Heart right ventricle (tissue), 16 donors: Measurements from ENCODE around the gene PDE3B. TPM values are rescaled to one million over a fixed set of nuclear protein-coding genes. Genes with fewer than 3 reads are reported as not detected.

Experiments used
- ATAC-seq, 8 donors: fragments of 200-7000 bp; cut with Tn5 transposase; one replicate each; pipeline ENCODE4 v1.9.1; 2020; ENCODE audit warnings: mild to moderate bottlenecking in 8 of 8, moderate library complexity in 8 of 8, moderate number of reproducible peaks in 1 of 8
- DNase-seq, 2 donors: peaks; one replicate each; pipeline ENCODE4 v3.0.0-alpha.2; 2020
- H3K27ac ChIP-seq, 10 donors: fragments of 200-600 bp; sonication (generic) in 2 of 10; one replicate each; pipeline versions ENCODE4 v1.5.0 to v1.8.0; 2020 to 2022; ENCODE audit warnings: mild to moderate bottlenecking in 3 of 10
- H3K27me3 ChIP-seq, 7 donors: fragments of 200-600 bp; one replicate each; pipeline ENCODE4 v1.8.0; 2021 to 2022; ENCODE audit warnings: mild to moderate bottlenecking in 2 of 7
- H3K36me3 ChIP-seq, 9 donors: fragments of 200-600 bp; sonication (generic) in 1 of 9; one replicate each; pipeline versions ENCODE4 v1.5.0 to v1.8.0; 2020 to 2022; ENCODE audit warnings: mild to moderate bottlenecking in 2 of 9
- H3K4me1 ChIP-seq, 9 donors: fragments of 200-600 bp; sonication (generic) in 1 of 9; one replicate each; pipeline versions ENCODE4 v1.5.0 to v1.8.0; 2020 to 2022; ENCODE audit warnings: mild to moderate bottlenecking in 4 of 9
- H3K4me3 ChIP-seq, 10 donors: fragments of 200-600 bp; sonication (generic) in 2 of 10; one replicate each; pipeline versions ENCODE4 v1.5.0 to v1.8.0; 2020 to 2022; ENCODE audit warnings: mild to moderate bottlenecking in 7 of 10, moderate library complexity in 2 of 10
- H3K9me3 ChIP-seq, 11 donors: fragments of 200-600 bp in 10 of 11; sonication (generic) in 2 of 11; one replicate each; pipeline versions ENCODE4 v1.5.0 to v1.8.0; 2013 to 2022; ENCODE audit warnings: mild to moderate bottlenecking in 2 of 11, control low read depth in 1 of 11, moderate library complexity in 1 of 11
- CTCF ChIP-seq, 9 donors: fragments of 200-600 bp; sonication (generic) in 2 of 9; IDR thresholded peaks; one replicate each; pipeline versions ENCODE4 v1.5.0 to v1.8.0; 2021 to 2022; ENCODE audit warnings: antibody characterized with exemption in 9 of 9, mild to moderate bottlenecking in 5 of 9, moderate library complexity in 1 of 9
- WGBS, 2 donors: extraction: QIAGEN DNeasy Blood & Tissue Kit; methylation state at CpG; one replicate each; pipeline ENCODE4 v1.1.7; 2013; ENCODE audit warnings: inconsistent platforms in 1 of 2; 5-methylcytosine and 5-hydroxymethylcytosine counted together
- intact Hi-C, 10 donors: fragments of 100-400 bp; cut with DNase I; formaldehyde crosslinking; loops; one replicate each; pipeline versions ENCODE4 v1.11.1 to v1.14.2; 2022
- polyA plus RNA-seq, 2 donors: library from polyadenylated mRNA; stranded (reverse); fragments of 200-250 nt; gene quantifications; one replicate each; pipeline ENCODE4 v1.2.3, GENCODE V29; 2013
- total RNA-seq, 10 donors: library from RNA; stranded (reverse); fragmentation: NEBNext Ultra II Directional in 3 of 10; extraction: Animal tissue kit (Norgen Biotek cat#: 25700) in 3 of 10; gene quantifications; one replicate each; pipeline versions ENCODE4 v1.2.1 to v1.2.4, GENCODE V29; 2021 to 2023
- donor health status: Arrhythmogenic right ventricular cardiomyopathy.
- donor health status: ischemic (EF 13 %, LVEDD 7.1; RV severe dilation, severe dysfunction).
- donor health status: healthy with polysubstance abuse.
- donor health status: DM: no; HTN: yes; CAD: no.
- donor health status: DM: no; HTN: no; CAD: no.
- donor health status: ischemic (EF 25% LVEDD 6.9; RV normal size, moderate dysfunction).
- donor health status: ischemic (EF 25% LVEDD 5.7; RV mildly dilated, moderate dysfunction).
- donor health status: healthy.
- donor health status: DM: yes; HTN: yes; CAD: no.
- donor health status: Ischemic cardiomyopathy.
- donor health status: ischemic (EF 35%, LVEDD 5.7; RV mildly dilated, moderate dysfunction).
- donor health status: nonischemic (EF 11% LVEDD 7.7; RV severe dilation, severe dysfunction).
- donor health status: DM: yes; HTN: yes; CAD: no.
- donor health status: PGD.
- donor health status: ischemic (EF 29% LVEDD 5.4; RV normal size, mild dysfunction).
- donor health status: nonischemic (EF 23%, LVEDD 6.1; RV moderate dilation, normal function).

The PDE3B gene
- total and polyA plus RNA-seq, 12 donors = 1.3 to 14.2 (median 9.0) TPM

GRCh38 chr11:14904745-14905103 lies 261.1 kb downstream of the PDE3B start:
- Histone ChIP-seq H3K27me3 (no peaks in the 10 kb centered on the region), H3K27ac (peak overlapping the region in 4 of 10 donors; percentile 25 to 67 (median 43)), H3K4me1 (peaks cover 0 to 19% (median 12%) of the 10 kb centered on the region in 9 donors), H3K36me3 (no peaks in the 10 kb centered on the region), H3K4me3 (peak overlapping the region; percentile 7 to 66 (median 60)), H3K9me3 (no peaks in the 10 kb centered on the region)
- peak; percentile 90 to 96 (median 94) for TF ChIP-seq CTCF (IDR thresholded peaks at IDR 0.05)
- intact Hi-C loops = loop anchor here (1.0 to 10.0 kb wide), 12 partner anchors 110 to 370 kb away; partner anchors contain the start of gene PDE3B (in 2 of the 10)
- 8% methylated on average over 26 of the region's 26 CpGs for WGBS, 2 donors
- peak; percentile 87 to 88 for DNase-seq
- ATAC-seq = peak; percentile 82 to 93 (median 86)

GRCh38 chr11:14905104-14906033 lies 261.8 kb downstream of the PDE3B start:
- ATAC-seq = peak; percentile 43 to 87 (median 74)
- peak in 7 of 9 donors; percentile 24 to 49 (median 36) for TF ChIP-seq CTCF (IDR thresholded peaks at IDR 0.05)
- H3K4me1 ChIP-seq = peaks cover 0 to 19% (median 12%) of the 10 kb centered on the region in 9 donors
- H3K36me3 ChIP-seq = no peaks in the 10 kb centered on the region
- H3K4me3 ChIP-seq = peak overlapping the region; percentile 7 to 66 (median 60)
- peak overlapping the region in 4 of 10 donors; percentile 25 to 67 (median 43) for H3K27ac ChIP-seq
- intact Hi-C loops = loop anchor here (2.0 to 10.0 kb wide), 11 partner anchors 111 to 371 kb away; partner anchors contain the start of gene PDE3B (in 2 of the 10)
- DNase-seq = peak; percentile 36 to 43
- no peaks in the 10 kb centered on the region for H3K9me3 ChIP-seq
- H3K27me3 ChIP-seq = peaks cover 0 to 4% (median 0%) of the 10 kb centered on the region in 7 donors
- WGBS, 2 donors = 3 to 7% methylated on average over 58 of the region's 58 CpGs

- H3K36me3 ChIP-seq = no peaks in the 10 kb centered on the region
- H3K4me3 ChIP-seq = no peak overlapping the region
- no peaks in the 10 kb centered on the region for H3K9me3 ChIP-seq
- 81 to 89% methylated on average over 5 of the region's 5 CpGs for WGBS, 2 donors
- peaks cover 0 to 19% (median 12%) of the 10 kb centered on the region in 9 donors for H3K4me1 ChIP-seq
- H3K27me3 ChIP-seq = peaks cover 0 to 8% (median 0%) of the 10 kb centered on the region in 7 donors
- no peak for TF ChIP-seq CTCF (IDR thresholded peaks at IDR 0.05)
- no peak for ATAC-seq
- intact Hi-C loops = loop anchor here in 9 of 10 donors (2.0 to 10.0 kb wide), 9 partner anchors 112 to 372 kb away; partner anchors contain the start of gene PDE3B (in 2 of the 9)
- no peak overlapping the region for H3K27ac ChIP-seq
- no peak for DNase-seq
Observed at GRCh38 chr11:14906578-14906977, 263.0 kb downstream of the PDE3B start.

GRCh38 chr11:14906993-14907392 lies 263.4 kb downstream of the PDE3B start:
- ATAC-seq (no peak), DNase-seq (no peak)
- Histone ChIP-seq H3K36me3 (no peaks in the 10 kb centered on the region), H3K27ac (no peak overlapping the region), H3K9me3 (no peaks in the 10 kb centered on the region), H3K4me3 (no peak overlapping the region), H3K4me1 (peaks cover 0 to 19% (median 12%) of the 10 kb centered on the region in 9 donors), H3K27me3 (peaks cover 0 to 8% (median 0%) of the 10 kb centered on the region in 7 donors)
- intact Hi-C loops = loop anchor here in 9 of 10 donors (2.0 to 10.0 kb wide), 9 partner anchors 112 to 372 kb away; partner anchors contain the start of gene PDE3B (in 2 of the 9)
- 88 to 90% methylated on average over 6 of the region's 6 CpGs for WGBS, 2 donors
- no peak for TF ChIP-seq CTCF (IDR thresholded peaks at IDR 0.05)
